B cell (primary cell): Measurements from ENCODE around the gene SWI5. TPM values are rescaled to one million over a fixed set of nuclear protein-coding genes. Genes with fewer than 3 reads are reported as not detected.

ENCODE experiments used
- ATAC-seq: fragments of 200-7000 bp; cut with Tn5 transposase; one replicate; pipeline ENCODE4 v1.10.0; 2021; ENCODE audit warnings: low read depth, mild to moderate bottlenecking, moderate number of reproducible peaks, moderate library complexity
- CTCF ChIA-PET: fragments of 350-600 bp; sonication (Branson Sonifier 250); formaldehyde crosslinking; loops from one replicate; lab custom pipeline; 2021; ENCODE audit warnings: antibody characterized with exemption, inconsistent platforms; lab: Charles Lee
- POLR2A ChIA-PET: fragments of 350-600 bp; sonication (Branson Sonifier 250); formaldehyde crosslinking; loops from one replicate; lab custom pipeline; 2021; ENCODE audit warnings: antibody characterized with exemption; lab: Charles Lee
- DNase-seq: peaks from one replicate; pipeline ENCODE4 v3.0.0; 2013
- H2AFZ ChIP-seq: 2 replicates; pipeline ENCODE4 v1.6.1; 2012; ENCODE audit warnings: mild to moderate bottlenecking, low read depth, low read length; ENCODE audit not compliant: insufficient read depth, poor library complexity, severe bottlenecking
- H3K27ac ChIP-seq, 2 donors: 1 replicate in 1 of 2; 2 replicates in 1 of 2; pipeline ENCODE4 v1.5.1; 2012 to 2013; ENCODE audit warnings: low read length in 2 of 2, mild to moderate bottlenecking in 2 of 2, moderate library complexity in 1 of 2
- H3K27me3 ChIP-seq, 4 experiments: fragments of 200-600 bp in 1 of 4; sonication (generic) in 1 of 4; replicated peaks in 1 of 4; 1 replicate in 2 of 4; 2 replicates in 2 of 4; pipeline versions ENCODE4 v1.6.1 to v1.7.0; 2013 to 2016; ENCODE audit warnings: low read length in 3 of 4, mild to moderate bottlenecking in 2 of 4, mixed read lengths in 1 of 4, moderate library complexity in 1 of 4; ENCODE audit not compliant: insufficient read depth in 4 of 4, control insufficient read depth in 3 of 4; ENCODE audit errors: control extremely low read depth in 1 of 4
- H3K36me3 ChIP-seq, 2 experiments: replicated peaks in 1 of 2; 1 replicate in 1 of 2; 2 replicates in 1 of 2; pipeline versions ENCODE4 v1.6.1 to v1.7.1; 2013; ENCODE audit warnings: low read length in 1 of 2; ENCODE audit not compliant: insufficient read depth in 2 of 2, control insufficient read depth in 1 of 2; ENCODE audit errors: control extremely low read depth in 1 of 2, extremely low read depth in 1 of 2
- H3K4me1 ChIP-seq, 2 donors: fragments of 200-600 bp in 1 of 2; sonication (generic) in 1 of 2; 1 replicate in 1 of 2; 2 replicates in 1 of 2; pipeline versions ENCODE4 v1.5.1 to v1.6.1; 2013 to 2017; ENCODE audit warnings: low read length in 2 of 2; ENCODE audit not compliant: control insufficient read depth in 2 of 2, insufficient read depth in 2 of 2
- H3K4me2 ChIP-seq: replicated peaks from 2 replicates; pipeline ENCODE3; 2012; ENCODE audit warnings: mild to moderate bottlenecking, low read depth, low read length; ENCODE audit not compliant: poor library complexity, severe bottlenecking
- H3K4me3 ChIP-seq, 5 experiments: fragments of 200-600 bp in 1 of 5; sonication (generic) in 1 of 5; 1 replicate in 3 of 5; 2 replicates in 2 of 5; pipeline versions ENCODE4 v1.5.1 to v1.7.0; 2011 to 2016; ENCODE audit warnings: low read length in 4 of 5, mild to moderate bottlenecking in 4 of 5, low read depth in 2 of 5, control low read depth in 1 of 5, moderate library complexity in 1 of 5; ENCODE audit not compliant: insufficient read depth in 1 of 5; ENCODE audit errors: control extremely low read depth in 1 of 5, extremely low read depth in 1 of 5
- H3K79me2 ChIP-seq: fragments of 200-600 bp; sonication (generic); one replicate; pipeline ENCODE4 v1.6.0; 2016; ENCODE audit warnings: low read length; ENCODE audit not compliant: control insufficient read depth, insufficient read depth
- H3K9ac ChIP-seq: fragments of 200-600 bp; sonication (generic); 2 replicates; pipeline ENCODE4 v1.6.1; 2017; ENCODE audit warnings: mild to moderate bottlenecking, low read length, moderate library complexity
- H3K9me3 ChIP-seq, 3 donors: one replicate each; pipeline versions ENCODE4 v1.6.1 to v1.7.1; 2013; ENCODE audit warnings: low read length in 2 of 3; ENCODE audit not compliant: control insufficient read depth in 2 of 3, insufficient read depth in 1 of 3; ENCODE audit errors: control extremely low read depth in 1 of 3
- H4K20me1 ChIP-seq: 2 replicates; pipeline ENCODE4 v1.6.0; 2012; ENCODE audit warnings: mild to moderate bottlenecking, low read length; ENCODE audit not compliant: insufficient read depth, control insufficient read depth, poor library complexity, severe bottlenecking
- H3K27ac Mint-ChIP-seq: one replicate; pipeline ENCODE4 v1.8.0; 2021; ENCODE audit warnings: mixed read lengths
- H3K27me3 Mint-ChIP-seq: one replicate; pipeline ENCODE4 v1.8.0; 2021; ENCODE audit warnings: mixed read lengths
- H3K4me1 Mint-ChIP-seq: one replicate; pipeline ENCODE4 v1.8.0; 2021; ENCODE audit warnings: mixed read lengths
- H3K4me3 Mint-ChIP-seq: one replicate; pipeline ENCODE4 v1.8.0; 2021; ENCODE audit warnings: mixed read lengths
- H3K9me3 Mint-ChIP-seq: one replicate; pipeline ENCODE4 v1.8.0; 2022; ENCODE audit warnings: mixed read lengths; ENCODE audit not compliant: insufficient read depth
- EZH2 ChIP-seq: IDR thresholded peaks from 2 replicates; pipeline ENCODE4 v1.6.1; 2012; ENCODE audit warnings: borderline replicate concordance, low read depth, mild to moderate bottlenecking, moderate library complexity, low read length; ENCODE audit not compliant: insufficient read depth, poor library complexity, severe bottlenecking
- WGBS: methylation state at CpG from one replicate; pipeline ENCODE4 v1.1.5; 2013; ENCODE audit warnings: missing lambda C conversion rate; ENCODE audit not compliant: insufficient coverage; 5-methylcytosine and 5-hydroxymethylcytosine counted together
- intact Hi-C: fragments of 100-400 bp; cut with micrococcal nuclease; formaldehyde crosslinking; loops from one replicate; pipeline ENCODE4 v1.10.0; 2022
- polyA plus RNA-seq: library from polyadenylated mRNA; depleted of rRNA; stranded (reverse); fragments of >200 nt; gene quantifications from 2 replicates; pipeline ENCODE4 v1.2.3, GENCODE V29; 2012
- total RNA-seq, 2 donors: library from RNA; stranded (reverse); fragments of 120-200 nt in 1 of 2; gene quantifications; 1 replicate in 1 of 2; 2 replicates in 1 of 2; pipeline versions ENCODE4 v1.2.3 to v1.2.4, GENCODE V29; 2013 to 2022
- TF ChIP-seq, protein P1 (sequence below): fragments of 200-600 bp; IDR thresholded peaks from one replicate; pipeline ENCODE4 v1.8.0; 2022; ENCODE audit warnings: antibody characterized with exemption, mild to moderate bottlenecking

The SWI5 gene
- total and polyA plus RNA-seq, 2 donors (not counting 1 experiment from before 2014, with no cell fraction given) = 8.6 to 23.3 TPM

DNA sequence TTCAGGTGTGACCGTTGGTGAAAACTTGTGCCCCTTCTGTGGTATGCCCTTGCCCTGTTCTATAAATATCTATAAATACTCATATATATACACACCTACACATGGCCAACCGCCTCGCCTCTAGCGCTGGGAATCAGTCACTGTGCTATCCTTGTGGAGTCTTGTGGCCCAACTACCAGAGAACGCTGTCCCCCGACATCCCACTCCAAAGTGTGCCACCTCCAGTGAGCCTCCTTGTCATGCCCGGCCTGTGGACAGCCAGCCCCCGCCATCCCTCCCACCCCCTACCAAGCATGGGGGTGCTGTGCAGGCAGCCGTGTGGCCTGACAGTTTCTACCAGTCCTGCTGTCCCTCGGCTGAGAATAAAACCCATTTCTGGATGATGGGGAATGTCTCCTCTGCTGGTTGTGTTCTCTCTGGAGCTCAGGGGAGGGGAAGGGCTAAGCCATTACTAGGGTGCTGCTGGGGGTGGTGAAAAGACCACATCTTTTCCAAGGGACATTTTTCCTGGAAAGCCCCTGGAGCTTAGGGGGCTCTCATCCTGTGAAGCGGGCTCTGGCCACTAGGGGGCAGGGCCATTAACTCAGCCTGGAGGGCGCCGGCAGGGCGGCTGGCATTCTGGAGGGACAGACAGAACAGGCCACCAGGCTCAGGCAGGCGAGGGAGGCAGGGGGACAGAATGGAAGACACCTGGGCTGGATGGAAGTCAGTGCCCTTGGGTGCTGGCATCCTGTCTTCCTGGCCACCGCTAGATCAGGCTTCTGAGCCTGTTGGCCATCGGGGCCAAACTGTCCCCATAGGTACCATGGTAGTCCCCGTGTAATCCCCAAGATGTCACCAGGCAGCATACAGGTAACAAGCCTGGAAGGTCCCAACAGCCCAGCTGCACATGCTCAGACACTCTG, 21.0 kb upstream of the SWI5 start:
- Histone ChIP-seq H3K27ac (no peak overlapping the region), H4K20me1 (no peaks in the 10 kb centered on the region), H3K36me3 (peaks cover 3 to 13% of the 10 kb centered on the region in 2 experiments), H3K79me2 (no peaks in the 10 kb centered on the region), H3K9me3 (no peaks in the 10 kb centered on the region), H3K4me3 (no peak overlapping the region), H3K4me2 (no peak overlapping the region), H2AFZ (no peak overlapping the region), H3K4me1 (peaks cover 10 to 19% of the 10 kb centered on the region in 2 donors), H3K9ac (no peak overlapping the region), H3K27me3 (peaks cover 0 to 4% (median 0%) of the 10 kb centered on the region in 4 experiments)
- Mint-ChIP-seq H3K4me3 (peak overlapping the region; percentile 18), H3K9me3 (no peaks in the 10 kb centered on the region), H3K27me3 (peaks cover 13% of the 10 kb centered on the region), H3K4me1 (peaks cover 23% of the 10 kb centered on the region), H3K27ac (no peak overlapping the region)
- intact Hi-C loops = loop anchor here (5.0 kb wide), 2 partner anchors 87 to 627 kb away; partner anchors contain the start of genes KYAT1, LRRC8A and SLC27A4
- DNase-seq (peak; percentile 73), ATAC-seq (no peak)
- CTCF ChIA-PET = interaction anchor here (0.8 to 2.5 kb wide), 7 partner anchors 9 to 97 kb away, joined by 3 to 14 read pairs (median 3); partner anchors contain the start of genes GOLGA2 and SWI5
- TF ChIP-seq, protein P1, sequence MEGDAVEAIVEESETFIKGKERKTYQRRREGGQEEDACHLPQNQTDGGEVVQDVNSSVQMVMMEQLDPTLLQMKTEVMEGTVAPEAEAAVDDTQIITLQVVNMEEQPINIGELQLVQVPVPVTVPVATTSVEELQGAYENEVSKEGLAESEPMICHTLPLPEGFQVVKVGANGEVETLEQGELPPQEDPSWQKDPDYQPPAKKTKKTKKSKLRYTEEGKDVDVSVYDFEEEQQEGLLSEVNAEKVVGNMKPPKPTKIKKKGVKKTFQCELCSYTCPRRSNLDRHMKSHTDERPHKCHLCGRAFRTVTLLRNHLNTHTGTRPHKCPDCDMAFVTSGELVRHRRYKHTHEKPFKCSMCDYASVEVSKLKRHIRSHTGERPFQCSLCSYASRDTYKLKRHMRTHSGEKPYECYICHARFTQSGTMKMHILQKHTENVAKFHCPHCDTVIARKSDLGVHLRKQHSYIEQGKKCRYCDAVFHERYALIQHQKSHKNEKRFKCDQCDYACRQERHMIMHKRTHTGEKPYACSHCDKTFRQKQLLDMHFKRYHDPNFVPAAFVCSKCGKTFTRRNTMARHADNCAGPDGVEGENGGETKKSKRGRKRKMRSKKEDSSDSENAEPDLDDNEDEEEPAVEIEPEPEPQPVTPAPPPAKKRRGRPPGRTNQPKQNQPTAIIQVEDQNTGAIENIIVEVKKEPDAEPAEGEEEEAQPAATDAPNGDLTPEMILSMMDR = peak; percentile 80
- TF ChIP-seq EZH2 = no peak
- 68% methylated on average over 16 of the region's 18 CpGs for WGBS
- POLR2A ChIA-PET = interaction anchor here (1.3 kb wide), 1 partner anchor 14 kb away, joined by 4 read pairs; no protein-coding TSS in a partner anchor
